H1 (cell line): Measurements from ENCODE around the gene FAM193A. TPM values are rescaled to one million over a fixed set of nuclear protein-coding genes. Genes with fewer than 3 reads are reported as not detected.

Experiments
- CTCF ChIA-PET: fragments of 300-600 bp; sonication (Branson Sonifier 250); formaldehyde crosslinking; loops from one replicate; lab custom pipeline; 2021; ENCODE audit not compliant: partially characterized antibody; lab: Charles Lee
- POLR2A ChIA-PET: fragments of 300-600 bp; sonication (Branson Sonifier 250); formaldehyde crosslinking; loops from one replicate; lab custom pipeline; 2021; ENCODE audit warnings: inconsistent platforms; ENCODE audit not compliant: partially characterized antibody; lab: Charles Lee
- DNase-seq, 2 experiments: peaks; one replicate each; pipeline versions ENCODE4 v3.0.0 to v3.0.0-alpha.2; 2010 to 2022; ENCODE audit warnings: low spot score in 2 of 2, low read depth in 1 of 2, mixed read lengths in 1 of 2
- FAIRE-seq: peaks from 2 replicates; lab custom pipeline; 2011; peaks lifted over from hg19 to GRCh38; lab: Jason Lieb, UNC
- H2AFZ ChIP-seq: 2 replicates; pipeline ENCODE4 v1.8.1; 2012; ENCODE audit warnings: low read length, inconsistent platforms
- H2AK5ac ChIP-seq: 2 replicates; pipeline ENCODE4 v1.6.1; 2013; ENCODE audit warnings: low read depth, low read length
- H2BK120ac ChIP-seq: replicated peaks from 2 replicates; pipeline ENCODE3; 2013; ENCODE audit warnings: low read depth, low read length, inconsistent platforms
- H2BK12ac ChIP-seq: 2 replicates; pipeline ENCODE4 v1.6.1; 2013; ENCODE audit warnings: low read depth, low read length
- H2BK15ac ChIP-seq: 2 replicates; pipeline ENCODE4 v1.6.1; 2013; ENCODE audit warnings: low read length
- H2BK20ac ChIP-seq: 2 replicates; pipeline ENCODE4 v1.6.1; 2013; ENCODE audit warnings: low read length
- H2BK5ac ChIP-seq: 2 replicates; pipeline ENCODE4 v1.6.1; 2013; ENCODE audit warnings: low read depth, low read length
- H3K14ac ChIP-seq: 2 replicates; pipeline ENCODE4 v1.6.1; 2013; ENCODE audit warnings: inconsistent platforms; ENCODE audit not compliant: insufficient read length
- H3K18ac ChIP-seq: 2 replicates; pipeline ENCODE4 v1.6.1; 2013; ENCODE audit warnings: low read length; ENCODE audit errors: extremely low read depth
- H3K23ac ChIP-seq: 2 replicates; pipeline ENCODE4 v1.6.1; 2013; ENCODE audit warnings: inconsistent platforms; ENCODE audit not compliant: insufficient read length
- H3K23me2 ChIP-seq: 2 replicates; pipeline ENCODE4 v1.6.1; 2013; ENCODE audit warnings: low read depth, low read length
- H3K27ac ChIP-seq: 2 replicates; pipeline ENCODE4 v1.6.1; 2011; ENCODE audit warnings: low read depth, low read length, inconsistent platforms
- H3K27me3 ChIP-seq, 4 experiments: replicated peaks in 1 of 4; 1 replicate in 1 of 4; 2 replicates in 3 of 4; pipeline versions ENCODE4 v1.6.1 to v1.8.1; 2011 to 2013; ENCODE audit warnings: low read length in 3 of 4, mild to moderate bottlenecking in 3 of 4, inconsistent platforms in 2 of 4, mixed read lengths in 2 of 4, moderate library complexity in 1 of 4; ENCODE audit not compliant: control insufficient read depth in 3 of 4, insufficient read depth in 3 of 4; ENCODE audit errors: extremely low read depth in 1 of 4
- H3K36me3 ChIP-seq, 4 experiments: 2 replicates each; pipeline versions ENCODE4 v1.6.1 to v1.8.1; 2011 to 2013; ENCODE audit warnings: mild to moderate bottlenecking in 4 of 4, low read length in 3 of 4, moderate library complexity in 2 of 4, control low read depth in 1 of 4, inconsistent platforms in 1 of 4; ENCODE audit not compliant: insufficient read depth in 4 of 4, control insufficient read depth in 2 of 4
- H3K4ac ChIP-seq: replicated peaks from 2 replicates; pipeline ENCODE3; 2013; ENCODE audit warnings: low read length, low read depth, mixed read lengths, inconsistent platforms; ENCODE audit not compliant: insufficient read length
- H3K4me1 ChIP-seq, 4 experiments: replicated peaks in 1 of 4; 1 replicate in 1 of 4; 2 replicates in 3 of 4; pipeline versions ENCODE4 v1.6.1 to v1.8.1; 2011 to 2013; ENCODE audit warnings: low read length in 3 of 4, inconsistent platforms in 2 of 4, mixed read lengths in 1 of 4; ENCODE audit not compliant: insufficient read depth in 4 of 4, control insufficient read depth in 3 of 4
- H3K4me2 ChIP-seq, 2 experiments: 2 replicates each; pipeline versions ENCODE4 v1.6.1 to v1.8.1; 2011 to 2013; ENCODE audit warnings: low read depth in 2 of 2, low read length in 2 of 2, control low read depth in 1 of 2, inconsistent platforms in 1 of 2, mild to moderate bottlenecking in 1 of 2; ENCODE audit not compliant: insufficient read depth in 1 of 2
- H3K4me3 ChIP-seq, 4 experiments: fragments of 200-600, 300-600 bp in 1 of 4; sonication (generic), shearing (Covaris generic), sonication (Bioruptor Twin) in 1 of 4; 2 replicates each; pipeline versions ENCODE4 v1.5.1 to v1.8.1; 2011 to 2016; ENCODE audit warnings: low read length in 4 of 4, low read depth in 3 of 4, control low read depth in 2 of 4, inconsistent platforms in 2 of 4, mild to moderate bottlenecking in 2 of 4, mixed read lengths in 1 of 4, moderate library complexity in 1 of 4; ENCODE audit not compliant: insufficient read depth in 2 of 4; ENCODE audit errors: extremely low read depth in 1 of 4
- H3K56ac ChIP-seq: replicated peaks from 2 replicates; pipeline ENCODE3; 2013; ENCODE audit warnings: low read depth, mild to moderate bottlenecking, mixed read lengths, low read length, inconsistent platforms; ENCODE audit not compliant: insufficient read length
- H3K79me1 ChIP-seq: 2 replicates; pipeline ENCODE4 v1.6.1; 2013; ENCODE audit warnings: low read depth, low read length, control low read depth
- H3K79me2 ChIP-seq, 2 experiments: 2 replicates each; pipeline versions ENCODE4 v1.6.1 to v1.8.1; 2012 to 2013; ENCODE audit warnings: low read length in 2 of 2, mild to moderate bottlenecking in 2 of 2, inconsistent platforms in 1 of 2; ENCODE audit not compliant: insufficient read depth in 2 of 2, control insufficient read depth in 1 of 2
- H3K9ac ChIP-seq, 4 experiments: replicated peaks in 1 of 4; 1 replicate in 1 of 4; 2 replicates in 3 of 4; pipeline versions ENCODE4 v1.6.1 to v1.8.1; 2011 to 2013; ENCODE audit warnings: low read depth in 3 of 4, low read length in 3 of 4, control low read depth in 2 of 4, mild to moderate bottlenecking in 2 of 4, moderate library complexity in 2 of 4, inconsistent platforms in 1 of 4; ENCODE audit errors: extremely low read depth in 1 of 4
- H3K9me3 ChIP-seq, 2 experiments: 2 replicates each; pipeline versions ENCODE4 v1.6.1 to v1.8.1; 2012 to 2013; ENCODE audit warnings: mild to moderate bottlenecking in 2 of 2, moderate library complexity in 2 of 2, control low read depth in 1 of 2, inconsistent platforms in 1 of 2, low read depth in 1 of 2, low read length in 1 of 2, mixed read lengths in 1 of 2; ENCODE audit not compliant: insufficient read depth in 2 of 2
- H4K20me1 ChIP-seq, 2 experiments: replicated peaks in 1 of 2; 2 replicates each; pipeline versions ENCODE3 to v1.8.1; 2011 to 2013; ENCODE audit warnings: inconsistent platforms in 2 of 2, low read length in 2 of 2, mild to moderate bottlenecking in 1 of 2; ENCODE audit not compliant: insufficient read depth in 2 of 2, control insufficient read depth in 1 of 2
- H4K5ac ChIP-seq: 2 replicates; pipeline ENCODE4 v1.6.1; 2013; ENCODE audit warnings: low read length, low read depth, mixed read lengths, inconsistent platforms; ENCODE audit not compliant: insufficient read length
- H4K8ac ChIP-seq: 2 replicates; pipeline ENCODE4 v1.8.0; 2013; ENCODE audit warnings: mild to moderate bottlenecking, moderate library complexity, low read length, inconsistent platforms; ENCODE audit not compliant: insufficient read depth; ENCODE audit errors: extremely low read depth
- H4K91ac ChIP-seq: replicated peaks from 2 replicates; pipeline ENCODE3; 2013; ENCODE audit warnings: low read length, mixed read lengths, inconsistent platforms; ENCODE audit not compliant: insufficient read length
- ATF2 ChIP-seq: IDR thresholded peaks from 2 replicates; pipeline ENCODE4 v1.6.1; 2012; ENCODE audit warnings: low read length, inconsistent platforms
- CTCF ChIP-seq, 3 experiments: IDR thresholded peaks; 1 replicate in 2 of 3; 2 replicates in 1 of 3; pipeline versions ENCODE4 v1.5.1 to v1.6.1; 2011; ENCODE audit warnings: low read length in 3 of 3, mild to moderate bottlenecking in 3 of 3, inconsistent platforms in 2 of 3, low read depth in 1 of 3, moderate library complexity in 1 of 3; ENCODE audit not compliant: insufficient read depth in 1 of 3; ENCODE audit errors: control extremely low read depth in 1 of 3
- GTF2F1 ChIP-seq: IDR thresholded peaks from 2 replicates; pipeline ENCODE4 v1.6.1; 2012; ENCODE audit warnings: low read depth, low read length, improper control_type of control experiment, borderline replicate concordance
- JUND ChIP-seq: IDR thresholded peaks from 2 replicates; pipeline ENCODE4 v1.6.1; 2011; ENCODE audit warnings: mild to moderate bottlenecking, improper control_type of control experiment, low read length
- KDM5A ChIP-seq: fragments of 200-600 bp; IDR thresholded peaks from 2 replicates; pipeline ENCODE4 v1.7.1; 2012; ENCODE audit warnings: mild to moderate bottlenecking, low read length, inconsistent platforms, mixed read lengths
- NRF1 ChIP-seq: IDR thresholded peaks from 2 replicates; pipeline ENCODE4 v1.6.1; 2011; ENCODE audit warnings: mild to moderate bottlenecking, low read depth, low read length, improper control_type of control experiment
- RNF2 ChIP-seq: fragments of 200-900, 300-1000 bp; sonication (generic); IDR thresholded peaks from 2 replicates; pipeline ENCODE4 v1.7.1; 2016; ENCODE audit warnings: borderline replicate concordance, low read depth, mild to moderate bottlenecking, antibody characterized with exemption, low read length; ENCODE audit not compliant: poor library complexity, severe bottlenecking; ENCODE audit errors: missing control alignments
- SRF ChIP-seq: IDR thresholded peaks from 2 replicates; pipeline ENCODE4 v1.6.1; 2011; ENCODE audit warnings: mild to moderate bottlenecking, low read depth, low read length, moderate library complexity
- WGBS, 2 experiments: shearing (Covaris generic) in 1 of 2; methylation state at CpG; one replicate each; pipeline versions ENCODE4 v1.1.6 to v1.1.7; 2013 to 2015; ENCODE audit warnings: low lambda C conversion rate in 2 of 2, mixed read lengths in 2 of 2, inconsistent platforms in 1 of 2, low coverage in 1 of 2, missing lambda C conversion rate in 1 of 2; ENCODE audit not compliant: insufficient replicate concordance in 2 of 2, insufficient coverage in 1 of 2, insufficient read length in 1 of 2; ENCODE audit errors: extremely low coverage in 1 of 2, missing lambda C conversion rate in 1 of 2; 5-methylcytosine and 5-hydroxymethylcytosine counted together
- polyA plus RNA-seq, 7 experiments: library from polyadenylated mRNA; depleted of rRNA in 3 of 7; stranded (reverse) in 5 of 7; unstranded in 2 of 7; fragments of >200 nt in 5 of 7; fragments of 200-250 nt in 2 of 7; gene quantifications; 1 replicate in 5 of 7; 2 replicates in 1 of 7; 4 replicates in 1 of 7; pipeline versions ENCODE4 v1.2.1 to v1.2.3, GENCODE V29; 2011 to 2013; ENCODE audit warnings: missing spikeins in 2 of 7, mixed read lengths in 2 of 7
- total RNA-seq: library from RNA; stranded (reverse); fragmentation: NEBNext Ultra II Directional; extraction: Animal tissue kit (Norgen Biotek cat#: 25700); gene quantifications from 2 replicates; pipeline ENCODE4 v1.2.1, GENCODE V29; 2021

The FAM193A gene
- total and polyA plus RNA-seq, 2 of the 8 experiments (the other 6 are each of a cell fraction or from before 2014, with no cell fraction given), result 8.7 to 26.2 TPM

DNA sequence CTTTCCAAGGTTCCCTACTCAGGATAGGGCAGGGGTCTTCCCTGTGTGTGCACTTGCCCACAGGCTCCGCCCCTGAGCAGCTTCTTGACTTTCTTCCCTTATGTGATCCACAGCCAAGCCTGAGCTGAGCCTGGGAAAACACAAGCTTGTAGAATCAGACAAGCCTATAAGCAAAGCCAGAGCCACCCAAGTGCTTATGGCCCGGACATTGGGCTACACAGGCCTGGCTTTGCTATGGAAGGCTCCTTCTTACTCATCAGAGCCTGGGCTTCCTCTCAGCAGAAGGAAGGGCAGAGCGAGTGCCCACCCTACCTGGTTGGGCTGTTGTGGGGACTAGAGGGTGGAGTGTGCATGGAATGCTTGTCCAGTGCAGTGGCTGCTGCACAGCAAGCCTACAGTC is 221.0 kb downstream of the FAM193A start:
- no peak overlapping the region for H3K4me3 ChIP-seq
- TF ChIP-seq KDM5A (no peak), ATF2 (no peak), GTF2F1 (no peak), RNF2 (no peak), JUND (no peak), SRF (no peak), CTCF (IDR thresholded peaks at IDR 0.05; ENCODE audit: control extremely low read depth in 1 of 3, insufficient read depth in 1 of 3, low read depth in 1 of 3, low read length in 3 of 3) (no peak), NRF1 (no peak)

More for the DNA sequence above, 221.0 kb downstream of the FAM193A start:
- H3K36me3 ChIP-seq, result peaks cover 0 to 3% (median 0%) of the 10 kb centered on the region in 4 experiments; a peak in 1 of 8 replicates
- no peak overlapping the region for H3K9ac ChIP-seq
- no peak for FAIRE-seq
- peaks cover 0 to 16% of the 10 kb centered on the region in 2 experiments; a peak in 2 of 4 replicates for H3K79me2 ChIP-seq
- peak overlapping the region; percentile 98 for H2BK15ac ChIP-seq
- H3K23me2 ChIP-seq, result peaks cover 13% of the 10 kb centered on the region; the same call in 1 of the 2 replicates
- H3K27me3 ChIP-seq, result no peaks in the 10 kb centered on the region; a peak in 1 of 7 replicates
- no peak overlapping the region for H3K14ac ChIP-seq
- peak overlapping the region; percentile 60; the same call in 1 of the 2 replicates for H2BK12ac ChIP-seq
- no peak overlapping the region for H3K4me2 ChIP-seq
- H4K20me1 ChIP-seq, result peaks cover 0 to 8% of the 10 kb centered on the region in 2 experiments
- H3K23ac ChIP-seq, result no peak overlapping the region
- H3K9me3 ChIP-seq, result no peaks in the 10 kb centered on the region
- H2BK5ac ChIP-seq, result no peak overlapping the region
- H2BK20ac ChIP-seq, result 0 out of 2 replicates have a peak overlapping the region, but pooled peaks have one; percentile 77
- ChIA-PET CTCF (interaction anchor here (0.6 to 1.5 kb wide), 3 partner anchors 33 to 395 kb away, joined by 3 to 5 read pairs (median 3); no protein-coding TSS in a partner anchor), POLR2A (interaction anchor here (2.2 to 3.6 kb wide), 2 partner anchors 62 to 178 kb away, joined by 6 to 25 read pairs; no protein-coding TSS in a partner anchor)
- H3K4me1 ChIP-seq, result peaks cover 0 to 9% (median 5%) of the 10 kb centered on the region in 4 experiments; a peak in 5 of 7 replicates
- DNase-seq, result no peak
- no peak overlapping the region for H2BK120ac ChIP-seq
- no peak overlapping the region for H3K18ac ChIP-seq
- H2AK5ac ChIP-seq, result no peak overlapping the region
- H4K8ac ChIP-seq, result no peak overlapping the region
- no peak overlapping the region for H3K4ac ChIP-seq
- H3K27ac ChIP-seq, result no peak overlapping the region
- whole genome bisulfite sequencing, 2 experiments, result 100% methylated on average over 3 of the region's 3 CpGs; no CpG with 5 or more reads in 1 of the 2 experiments
- no peak overlapping the region for H3K56ac ChIP-seq
- H2AFZ ChIP-seq, result no peak overlapping the region
- H4K5ac ChIP-seq, result no peak overlapping the region
- H4K91ac ChIP-seq, result no peak overlapping the region
- H3K79me1 ChIP-seq, result peaks cover 11% of the 10 kb centered on the region
